Measurements from ENCODE around the gene DCBLD1. TPM values are rescaled to one million over a fixed set of nuclear protein-coding genes. Genes with fewer than 3 reads are reported as not detected.

Gene DCBLD1
- total and polyA plus RNA-seq, 2 of the 13 experiments (the other 11 are each of a cell fraction or from before 2014, with no cell fraction given): 23.2 to 41.5 TPM

GRCh38 chr6:117545161-117545595 lies 62.7 kb downstream of the DCBLD1 start (continued):
- TF ChIP-seq MIER3 (CRISPR knock-in tag; IDR thresholded peaks at IDR 0.05; ENCODE audit: borderline replicate concordance) (0 out of 2 replicates have a peak, but pooled peaks have one; percentile 41), MED1 (CRISPR knock-in tag; IDR thresholded peaks at IDR 0.05) (peak; percentile 50; the same call in 1 of the 2 replicates), AHDC1 (CRISPR knock-in tag; IDR thresholded peaks at IDR 0.05; ENCODE audit: borderline replicate concordance) (no peak), NCOA2 (CRISPR knock-in tag; IDR thresholded peaks at IDR 0.05) (peak; percentile 67), ZNF496 (CRISPR knock-in tag; IDR thresholded peaks at IDR 0.05; ENCODE audit: insufficient replicate concordance) (no peak), ARID4A (CRISPR knock-in tag; IDR thresholded peaks at IDR 0.05; ENCODE audit: borderline replicate concordance) (peak; percentile 37; the same call in 1 of the 2 replicates), KAT8 (CRISPR knock-in tag; IDR thresholded peaks at IDR 0.05) (0 out of 2 replicates have a peak, but pooled peaks have one; percentile 26), ELF4 (CRISPR knock-in tag; IDR thresholded peaks at IDR 0.05; ENCODE audit: borderline replicate concordance) (no peak), ZGPAT (CRISPR knock-in tag; IDR thresholded peaks at IDR 0.05) (0 out of 2 replicates have a peak, but pooled peaks have one; percentile 54), ZNF772 (CRISPR knock-in tag; IDR thresholded peaks at IDR 0.05) (no peak), ZBTB38 (CRISPR knock-in tag; IDR thresholded peaks at IDR 0.05) (peak; percentile 46; the same call in 1 of the 2 replicates), MEIS2 (CRISPR knock-in tag; IDR thresholded peaks at IDR 0.05) (peak; percentile 99), GABPA (IDR thresholded peaks at IDR 0.05; ENCODE audit: low read depth, low read length) (no peak), GABPA (CRISPR knock-in tag; IDR thresholded peaks at IDR 0.05; ENCODE audit: low read depth) (no peak), BCL6 (CRISPR knock-in tag; IDR thresholded peaks at IDR 0.05) (peak; percentile 52; the same call in 1 of the 2 replicates), KLF16 (CRISPR knock-in tag; IDR thresholded peaks at IDR 0.05) (0 out of 4 replicates have a peak, but pooled peaks of 1 of the 2 experiments have one; percentile 27)
